LNCAP (cell line): Measurements from ENCODE around the gene PSTK.

Experiments used
- TF ChIP-seq, protein P1 (sequence below): fragments of 450-650 bp; IDR thresholded peaks from 2 replicates; pipeline ENCODE4 v1.5.1; 2017; ENCODE audit warnings: mild to moderate bottlenecking

Gene PSTK

DNA sequence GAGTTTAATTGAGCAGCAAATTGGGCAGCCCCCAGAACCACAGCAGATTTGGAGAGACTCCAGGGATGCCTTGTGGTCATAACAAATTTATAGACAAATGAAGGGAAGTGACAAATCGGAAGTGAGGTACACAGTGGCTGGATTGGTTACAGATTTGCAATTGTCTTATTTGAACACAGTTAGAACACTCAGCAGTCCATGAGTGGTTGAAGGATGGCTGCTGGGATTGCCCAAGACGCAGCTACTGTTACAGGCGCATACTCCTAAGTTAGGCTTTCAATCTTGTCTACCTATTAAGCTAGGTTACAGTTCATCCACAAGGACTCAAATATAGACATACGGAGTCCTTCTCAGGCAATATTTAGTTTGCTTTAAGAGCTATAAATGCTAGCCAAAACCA is 36.0 kb downstream of the PSTK start:
- TF ChIP-seq, protein P1, sequence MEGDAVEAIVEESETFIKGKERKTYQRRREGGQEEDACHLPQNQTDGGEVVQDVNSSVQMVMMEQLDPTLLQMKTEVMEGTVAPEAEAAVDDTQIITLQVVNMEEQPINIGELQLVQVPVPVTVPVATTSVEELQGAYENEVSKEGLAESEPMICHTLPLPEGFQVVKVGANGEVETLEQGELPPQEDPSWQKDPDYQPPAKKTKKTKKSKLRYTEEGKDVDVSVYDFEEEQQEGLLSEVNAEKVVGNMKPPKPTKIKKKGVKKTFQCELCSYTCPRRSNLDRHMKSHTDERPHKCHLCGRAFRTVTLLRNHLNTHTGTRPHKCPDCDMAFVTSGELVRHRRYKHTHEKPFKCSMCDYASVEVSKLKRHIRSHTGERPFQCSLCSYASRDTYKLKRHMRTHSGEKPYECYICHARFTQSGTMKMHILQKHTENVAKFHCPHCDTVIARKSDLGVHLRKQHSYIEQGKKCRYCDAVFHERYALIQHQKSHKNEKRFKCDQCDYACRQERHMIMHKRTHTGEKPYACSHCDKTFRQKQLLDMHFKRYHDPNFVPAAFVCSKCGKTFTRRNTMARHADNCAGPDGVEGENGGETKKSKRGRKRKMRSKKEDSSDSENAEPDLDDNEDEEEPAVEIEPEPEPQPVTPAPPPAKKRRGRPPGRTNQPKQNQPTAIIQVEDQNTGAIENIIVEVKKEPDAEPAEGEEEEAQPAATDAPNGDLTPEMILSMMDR = no peak

DNA sequence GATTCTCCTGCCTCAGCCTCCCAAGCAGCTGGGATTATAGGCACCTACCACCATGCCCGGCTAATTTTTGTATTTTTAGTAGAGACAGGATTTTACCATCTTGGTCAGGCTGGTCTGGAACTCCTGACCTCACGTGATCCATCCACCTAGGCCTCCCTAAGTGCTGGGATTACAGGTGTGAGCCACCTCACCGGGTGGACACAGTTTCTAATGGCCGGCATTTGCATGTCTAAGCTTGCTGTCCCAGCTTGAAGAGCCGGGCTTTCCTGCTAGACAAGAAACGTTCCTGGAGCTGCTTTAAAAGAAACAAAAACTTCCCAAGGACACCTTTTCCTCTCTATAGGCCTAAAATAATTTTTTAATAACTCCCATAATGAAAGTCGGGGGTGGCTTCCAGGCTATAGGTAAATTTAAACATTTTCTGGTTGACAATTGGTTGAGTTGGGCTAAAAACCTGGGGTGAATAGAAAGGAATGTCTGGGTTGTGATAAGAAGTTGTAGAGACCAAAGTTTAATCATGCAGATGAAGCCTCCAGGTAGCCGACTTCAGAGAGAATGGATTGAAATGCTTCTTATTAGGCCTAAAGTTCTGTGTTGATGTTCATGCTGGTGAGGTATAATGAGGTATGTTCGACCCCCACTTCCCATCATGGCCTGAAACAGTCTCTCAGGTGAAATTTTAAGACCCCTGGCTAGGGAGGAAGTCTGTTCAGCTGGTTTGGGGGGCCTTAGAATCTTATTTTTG is 37.4 kb downstream of the PSTK start:
- TF ChIP-seq, protein P1 = no peak

DNA sequence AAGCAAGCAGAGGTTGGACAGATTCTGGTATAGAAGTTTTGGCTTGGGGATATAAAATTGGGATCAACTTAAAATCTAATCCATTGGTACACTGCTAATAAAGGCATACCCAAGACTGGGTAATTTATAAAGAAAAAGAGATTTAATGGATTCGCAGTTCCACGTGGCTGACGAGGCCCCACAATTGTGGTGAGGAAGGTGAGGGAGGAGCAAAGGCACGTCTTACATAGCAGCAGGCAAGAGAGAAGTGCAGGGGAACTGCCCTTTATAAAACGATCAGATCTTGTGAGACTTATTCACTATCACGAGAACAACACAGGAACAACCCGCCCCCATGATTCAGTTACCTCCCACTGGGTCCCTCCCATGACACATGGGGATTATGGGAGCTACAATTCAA is 38.3 kb downstream of the PSTK start:
- TF ChIP-seq, protein P1 = no peak

DNA sequence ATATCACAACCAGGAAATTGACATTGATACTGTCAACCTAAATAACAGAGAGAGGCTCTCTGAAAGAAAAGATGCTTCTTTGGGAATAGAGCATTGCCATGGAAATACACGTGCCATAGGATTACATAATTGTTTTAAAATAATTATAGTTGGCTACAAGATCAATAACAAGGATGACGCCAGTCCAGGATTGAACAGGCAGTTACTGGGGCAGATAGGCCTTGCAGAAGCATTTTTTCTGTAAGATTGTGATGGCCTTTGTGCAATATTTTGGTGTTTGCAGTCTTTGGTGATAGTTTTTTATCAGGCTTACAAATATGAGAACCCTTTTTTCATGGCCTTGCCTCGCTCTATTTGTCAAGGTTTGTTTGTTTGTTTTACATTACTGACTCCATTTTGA is 39.1 kb downstream of the PSTK start:
- TF ChIP-seq, protein P1 = no peak

DNA sequence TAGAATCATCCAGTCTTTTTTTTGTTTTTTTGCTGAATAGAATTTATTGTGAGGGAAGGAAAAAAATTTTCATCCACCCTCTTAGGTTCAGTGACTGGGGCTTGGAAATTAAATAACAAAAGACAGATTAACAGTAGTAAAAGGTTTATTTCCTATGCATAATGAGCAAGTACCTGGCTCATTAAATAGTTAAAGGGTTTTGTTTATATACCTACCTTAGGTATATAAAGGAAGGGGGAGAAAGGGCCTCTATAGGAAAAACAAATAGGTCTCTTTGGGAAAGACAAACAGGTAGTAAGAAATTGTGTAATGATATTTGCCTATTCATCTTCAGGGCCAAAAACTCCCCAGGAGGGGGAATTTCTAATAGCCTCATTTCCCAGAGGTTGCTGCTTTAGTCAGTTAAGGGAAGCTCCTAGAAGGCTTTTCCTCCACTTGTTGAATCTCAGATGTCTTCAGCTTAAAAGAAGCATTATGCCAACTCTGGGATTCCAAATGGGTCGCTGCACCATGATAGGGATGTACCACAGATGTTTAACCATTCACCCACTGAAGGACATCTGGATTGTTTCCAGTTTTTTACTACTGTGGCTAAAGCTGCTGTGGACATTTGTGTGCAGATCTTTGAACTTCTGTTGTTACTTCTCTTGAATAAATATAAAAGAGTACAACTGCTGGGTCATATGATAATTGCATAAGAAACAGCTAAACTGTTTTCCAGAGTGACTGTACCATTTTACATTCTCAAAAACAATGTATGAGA is 39.9 kb downstream of the PSTK start:
- TF ChIP-seq, protein P1 = no peak

DNA sequence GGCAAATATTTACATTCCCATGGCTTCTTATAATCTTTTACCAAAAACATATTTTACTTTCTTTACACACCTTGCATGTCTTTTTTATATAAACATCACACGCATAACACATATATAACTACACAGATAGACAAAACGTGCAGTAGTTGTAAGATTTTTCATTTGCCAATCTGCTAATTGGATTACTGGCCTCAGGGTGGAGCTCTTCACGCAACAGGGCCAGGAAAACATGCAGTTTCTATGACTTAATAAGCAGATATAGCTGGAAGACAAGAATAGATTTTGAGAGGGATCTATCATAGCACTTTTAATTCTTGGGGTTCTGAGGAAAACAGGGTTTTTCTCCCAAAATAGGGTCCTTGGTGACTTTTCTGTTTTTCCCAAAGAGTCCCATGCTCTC is 41.3 kb downstream of the PSTK start:
- TF ChIP-seq, protein P1 = peak; percentile 71

DNA sequence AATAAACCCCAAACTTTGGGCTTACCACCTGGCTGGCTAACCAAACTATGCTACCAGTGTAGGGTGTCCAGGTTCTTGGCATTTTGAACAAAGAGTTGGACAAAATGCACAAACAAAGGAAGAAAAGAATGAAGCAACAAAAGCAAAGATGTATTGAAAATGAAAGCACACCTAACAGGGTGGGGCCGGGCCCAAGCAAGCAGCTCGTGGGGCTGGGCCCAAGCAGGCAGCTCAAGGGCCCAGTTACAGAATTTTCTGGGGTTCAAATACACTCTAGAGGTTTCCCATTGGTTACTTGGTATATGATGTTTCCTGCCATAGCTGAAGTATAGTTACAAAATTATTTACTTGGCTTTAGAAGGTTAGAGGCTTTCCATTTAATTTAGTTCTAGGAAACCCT is 44.3 kb downstream of the PSTK start:
- TF ChIP-seq, protein P1 = no peak
